K562 (cell line): Measurements from ENCODE around the gene KRTAP10-4. TPM values are rescaled to one million over a fixed set of nuclear protein-coding genes. Genes with fewer than 3 reads are reported as not detected.

ENCODE experiments used
- ATAC-seq: fragments of 200-7000 bp; cut with Tn5 transposase; 3 replicates; pipeline ENCODE4 v1.9.1; 2020; ENCODE audit warnings: moderate library complexity
- BruUV-seq: library from RNA; stranded (reverse); fragments of 400-500 nt; replicated peaks from 2 replicates; lab custom pipeline; 2021; lab: Mats Ljungman, UMichigan
- CTCF ChIA-PET: fragments of 300-600 bp; formaldehyde crosslinking; extraction: SDS; loops from one replicate; lab custom pipeline; 2021; ENCODE audit warnings: low intra/inter-chr PET ratio; lab: Yijun Ruan, JAX
- POLR2A ChIA-PET: fragments of 300-600, 350-650 bp; sonication (Branson Sonifier 250); formaldehyde crosslinking; extraction: SDS; loops from one replicate; lab custom pipeline; 2021; ENCODE audit warnings: antibody characterized with exemption, inconsistent platforms; lab: Yijun Ruan, JAX
- DNase-seq, 4 experiments: peaks; one replicate each; pipeline versions ENCODE4 v3.0.0 to v3.0.0-alpha.2; 2011 to 2018; ENCODE audit warnings: low spot score in 3 of 4, mixed read lengths in 3 of 4; ENCODE audit errors: extremely low read depth in 1 of 4
- FAIRE-seq: peaks from 2 replicates; lab custom pipeline; 2011; peaks lifted over from hg19 to GRCh38; lab: Jason Lieb, UNC
- H2AFZ ChIP-seq: 2 replicates; pipeline ENCODE4 v1.6.0; 2011; ENCODE audit warnings: low read depth, low read length, control low read depth, inconsistent platforms
- H3K27ac ChIP-seq: fragments of 200-600 bp; 3 replicates; pipeline ENCODE4 v1.8.0; 2011; ENCODE audit warnings: low read depth, mild to moderate bottlenecking, control low read depth, inconsistent platforms, low read length, moderate library complexity, mixed read lengths; ENCODE audit errors: extremely low read depth
- H3K27me3 ChIP-seq, 2 experiments: fragments of 300-600 bp in 1 of 2; 2 replicates in 1 of 2; 3 replicates in 1 of 2; pipeline versions ENCODE4 v1.6.0 to v1.8.0; 2011; ENCODE audit warnings: inconsistent platforms in 2 of 2, low read length in 2 of 2, mild to moderate bottlenecking in 1 of 2, mixed read lengths in 1 of 2, moderate library complexity in 1 of 2; ENCODE audit not compliant: control insufficient read depth in 2 of 2, insufficient read depth in 2 of 2
- H3K36me3 ChIP-seq: fragments of 300-600 bp; 3 replicates; pipeline ENCODE4 v1.8.0; 2011; ENCODE audit warnings: mild to moderate bottlenecking, low read length, inconsistent platforms; ENCODE audit not compliant: control insufficient read depth, insufficient read depth
- H3K4me1 ChIP-seq, 2 experiments: fragments of 200-600 bp in 1 of 2; replicated peaks in 1 of 2; 2 replicates in 1 of 2; 3 replicates in 1 of 2; pipeline versions ENCODE4 v1.5.1 to v1.8.0; 2011; ENCODE audit warnings: inconsistent platforms in 2 of 2, low read length in 2 of 2, mild to moderate bottlenecking in 1 of 2, mixed read lengths in 1 of 2, moderate library complexity in 1 of 2; ENCODE audit not compliant: control insufficient read depth in 2 of 2, insufficient read depth in 2 of 2
- H3K4me2 ChIP-seq: 2 replicates; pipeline ENCODE4 v1.6.1; 2011; ENCODE audit warnings: low read length, control low read depth, inconsistent platforms, mixed read lengths; ENCODE audit not compliant: insufficient read depth
- H3K4me3 ChIP-seq: fragments of 200-600 bp; sonication (generic), shearing (Covaris generic); 2 replicates; pipeline ENCODE4 v1.5.1; 2016; ENCODE audit warnings: control low read depth, inconsistent platforms
- H3K79me2 ChIP-seq: fragments of 200-600 bp; 3 replicates; pipeline ENCODE4 v1.8.0; 2011; ENCODE audit warnings: low read length, inconsistent platforms; ENCODE audit not compliant: control insufficient read depth, insufficient read depth
- H3K9ac ChIP-seq, 2 experiments: 2 replicates each; pipeline versions ENCODE4 v1.6.0 to v1.6.1; 2011; ENCODE audit warnings: low read depth in 2 of 2, low read length in 2 of 2, control low read depth in 1 of 2, inconsistent platforms in 1 of 2, mild to moderate bottlenecking in 1 of 2, mixed read lengths in 1 of 2; ENCODE audit not compliant: insufficient read depth in 1 of 2
- H3K9me1 ChIP-seq: one replicate; pipeline ENCODE4 v1.6.0; 2011; ENCODE audit warnings: inconsistent platforms, mild to moderate bottlenecking, low read length, moderate library complexity; ENCODE audit not compliant: control insufficient read depth, insufficient read depth
- H3K9me3 ChIP-seq: replicated peaks from 2 replicates; pipeline ENCODE4 v1.5.1; 2011; ENCODE audit warnings: low read depth, low read length, inconsistent platforms; ENCODE audit not compliant: control insufficient read depth, insufficient read depth
- H4K20me1 ChIP-seq: replicated peaks from 2 replicates; pipeline ENCODE4 v1.6.1; 2011; ENCODE audit warnings: low read length, inconsistent platforms, mixed read lengths; ENCODE audit not compliant: control insufficient read depth, insufficient read depth
- ELF4 ChIP-seq: fragments of 450-650 bp; formaldehyde crosslinking; IDR thresholded peaks from 2 replicates; pipeline ENCODE4 v1.4.0; 2022; ENCODE audit warnings: missing genetic modification characterization
- HLTF ChIP-seq: fragments of 450-650 bp; IDR thresholded peaks from 2 replicates; pipeline ENCODE4 v1.6.1; 2016
- MBD2 ChIP-seq: sonication (generic); IDR thresholded peaks from 2 replicates; pipeline ENCODE4 v1.6.1; 2016; ENCODE audit warnings: low read depth, borderline replicate concordance
- NCOR1 ChIP-seq: fragments of 450-650 bp; IDR thresholded peaks from 2 replicates; pipeline ENCODE4 v1.6.1; 2016; ENCODE audit warnings: mild to moderate bottlenecking, moderate library complexity
- ZFP1 ChIP-seq: fragments of 450-650 bp; formaldehyde crosslinking; IDR thresholded peaks from 2 replicates; pipeline ENCODE4 v1.4.0; 2020; ENCODE audit warnings: mild to moderate bottlenecking, mixed read lengths
- ZNF282 ChIP-seq: sonication (generic); formaldehyde crosslinking; IDR thresholded peaks from 2 replicates; pipeline ENCODE4 v1.8.1; 2023; ENCODE audit warnings: missing genetic modification reagents
- WGBS: fragments of 100-300 bp; shearing (Covaris generic); methylation state at CpG from one replicate; pipeline ENCODE4 v1.1.6; 2016; ENCODE audit warnings: low coverage, mixed read lengths; ENCODE audit not compliant: insufficient coverage; ENCODE audit errors: missing lambda C conversion rate; 5-methylcytosine and 5-hydroxymethylcytosine counted together
- in situ Hi-C: fragments of 300-500 bp; cut with MboI; formaldehyde crosslinking; loops from 4 replicates; pipeline ENCODE4 v1.15.0; 2018; ENCODE audit warnings: inconsistent platforms, mixed read lengths
- intact Hi-C: fragments of 100-400 bp; cut with micrococcal nuclease; formaldehyde crosslinking; loops from 2 replicates; pipeline ENCODE4 v1.14.2; 2022
- polyA plus RNA-seq, 8 experiments: library from polyadenylated mRNA; depleted of rRNA in 4 of 8; stranded (reverse) in 5 of 8; unstranded in 3 of 8; fragments of >200 nt; fragmentation: Nextera tagmentation in 2 of 8; fragmentation: Illumina TruSeq in 1 of 8; extraction: Ambion mirVana in 2 of 8; extraction: Trizol in 1 of 8; gene quantifications; 2 replicates each; pipeline versions ENCODE4 v1.2.1 to v1.2.3, GENCODE V29; 2011 to 2014; ENCODE audit warnings: inconsistent platforms in 1 of 8, missing spikeins in 1 of 8
- total RNA-seq, 7 experiments: library from RNA; depleted of rRNA in 6 of 7; stranded (reverse); fragments of >200 nt in 6 of 7; fragmentation: Illumina TruSeq in 2 of 7; extraction: Trizol in 2 of 7; gene quantifications; 2 replicates each; pipeline versions ENCODE4 v1.2.1 to v1.2.3, GENCODE V29; 2011 to 2021; ENCODE audit warnings: low replicate concordance in 1 of 7
- TF ChIP-seq, protein P1 (sequence below): fragments of 450-650 bp; IDR thresholded peaks from 2 replicates; pipeline ENCODE4 v1.6.1; 2018; ENCODE audit warnings: mild to moderate bottlenecking, low read depth; ENCODE audit not compliant: partially characterized antibody
- TF ChIP-seq, protein P2 (sequence below), 3 experiments: fragments of 200-800 bp in 1 of 3; fragments of 250-450 bp in 1 of 3; fragments of 450-650 bp in 1 of 3; sonication (Bioruptor Pico) in 1 of 3; sonication (Bioruptor generic) in 1 of 3; formaldehyde crosslinking in 1 of 3; IDR thresholded peaks; 2 replicates each; pipeline versions ENCODE4 v1.6.1 to v1.8.0; 2016 to 2022; ENCODE audit warnings: mild to moderate bottlenecking in 2 of 3, missing genetic modification characterization in 2 of 3, missing compliant biosample characterization in 1 of 3, moderate library complexity in 1 of 3
- TF ChIP-seq, protein P3 (sequence below): fragments of 200-800 bp; sonication (Bioruptor generic); IDR thresholded peaks from 2 replicates; pipeline ENCODE4 v1.6.1; 2017; ENCODE audit warnings: missing genetic modification characterization, missing compliant biosample characterization

KRTAP10-4 gene
- total and polyA plus RNA-seq, 9 of the 15 experiments (the other 6 are each of a cell fraction or from before 2014, with no cell fraction given): not detected

DNA sequence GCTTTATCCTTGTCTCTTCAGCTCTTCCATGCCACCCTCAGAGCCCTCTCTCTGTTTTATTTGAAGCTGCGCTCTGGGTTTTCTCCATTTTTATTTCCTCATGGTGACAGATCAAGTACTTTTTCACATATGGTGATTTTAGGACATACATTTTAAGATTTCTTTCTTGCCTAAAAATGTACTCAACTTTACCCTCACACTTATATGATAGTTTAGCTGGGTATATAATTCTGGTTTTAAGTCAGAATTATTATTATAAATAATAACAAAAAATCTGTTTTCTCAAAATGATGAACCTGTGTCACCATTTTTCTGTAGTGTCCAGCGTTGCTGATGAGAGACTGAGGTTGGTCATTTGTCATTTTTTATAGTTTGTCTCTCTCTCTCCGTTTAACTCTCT, 7.6 kb downstream of the KRTAP10-4 start:
- Histone ChIP-seq H2AFZ (no peak overlapping the region), H3K4me1 (no peaks in the 10 kb centered on the region; a peak in 2 of 5 replicates), H3K27me3 (peaks cover 0 to 8% of the 10 kb centered on the region in 2 experiments; a peak in 1 of 5 replicates), H3K36me3 (no peaks in the 10 kb centered on the region), H3K4me3 (no peak overlapping the region), H4K20me1 (no peaks in the 10 kb centered on the region), H3K4me2 (no peak overlapping the region), H3K9me3 (peaks cover 3% of the 10 kb centered on the region), H3K27ac (no peak overlapping the region), H3K79me2 (no peaks in the 10 kb centered on the region), H3K9ac (no peak overlapping the region), H3K9me1 (no peaks in the 10 kb centered on the region)
- no peak for TF ChIP-seq ELF4 (CRISPR knock-in tag)
- no peak for TF ChIP-seq HLTF
- TF ChIP-seq, protein P1, sequence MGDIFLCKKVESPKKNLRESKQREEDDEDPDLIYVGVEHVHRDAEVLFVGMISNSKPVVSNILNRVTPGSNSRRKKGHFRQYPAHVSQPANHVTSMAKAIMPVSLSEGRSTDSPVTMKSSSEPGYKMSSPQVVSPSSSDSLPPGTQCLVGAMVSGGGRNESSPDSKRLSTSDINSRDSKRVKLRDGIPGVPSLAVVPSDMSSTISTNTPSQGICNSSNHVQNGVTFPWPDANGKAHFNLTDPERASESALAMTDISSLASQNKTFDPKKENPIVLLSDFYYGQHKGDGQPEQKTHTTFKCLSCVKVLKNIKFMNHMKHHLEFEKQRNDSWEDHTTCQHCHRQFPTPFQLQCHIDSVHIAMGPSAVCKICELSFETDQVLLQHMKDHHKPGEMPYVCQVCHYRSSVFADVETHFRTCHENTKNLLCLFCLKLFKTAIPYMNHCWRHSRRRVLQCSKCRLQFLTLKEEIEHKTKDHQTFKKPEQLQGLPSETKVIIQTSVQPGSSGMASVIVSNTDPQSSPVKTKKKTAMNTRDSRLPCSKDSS: no peak
- peak; percentile 96 for TF ChIP-seq ZFP1 (CRISPR knock-in tag)
- FAIRE-seq (no peak), DNase-seq (no peak), ATAC-seq (no peak)
- intact Hi-C loops: no loop called here
- no TSS peak for BruUV-seq
- 0% methylated on average over 3 of the region's 3 CpGs for WGBS
- in situ Hi-C loops: no loop called here
- ChIA-PET CTCF (no interaction called here), POLR2A (interaction anchor here (1.4 kb wide), 1 partner anchor 20 kb away, joined by 3 read pairs; no protein-coding TSS in a partner anchor)

DNA sequence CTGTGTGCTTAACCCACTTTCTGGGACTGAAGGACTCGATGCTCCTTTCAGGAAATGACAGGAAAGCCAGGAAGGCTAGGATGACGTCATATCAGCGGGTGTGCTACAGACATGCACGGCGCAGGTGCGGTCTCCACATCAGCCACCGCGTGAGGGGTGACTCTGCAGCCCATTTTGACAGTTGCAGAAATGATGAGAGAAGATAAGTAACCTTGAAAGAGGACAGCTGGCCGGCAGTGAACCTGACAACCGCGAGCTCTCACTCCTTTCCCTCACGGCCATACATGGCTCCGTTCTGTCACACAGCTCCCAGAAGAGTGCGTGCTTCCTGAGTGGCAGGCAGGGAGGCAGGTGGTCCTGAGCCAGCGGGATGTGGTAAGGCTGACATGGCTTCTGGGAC, 8.5 kb downstream of the KRTAP10-4 start:
- Histone ChIP-seq H2AFZ (no peak overlapping the region), H3K4me2 (peak overlapping the region; percentile 51), H3K27me3 (peaks cover 0 to 6% of the 10 kb centered on the region in 2 experiments; a peak in 1 of 5 replicates), H3K4me1 (no peaks in the 10 kb centered on the region; a peak in 2 of 5 replicates), H4K20me1 (no peaks in the 10 kb centered on the region), H3K36me3 (no peaks in the 10 kb centered on the region), H3K9ac (no peak overlapping the region), H3K27ac (no peak overlapping the region), H3K79me2 (no peaks in the 10 kb centered on the region), H3K9me3 (peaks cover 3% of the 10 kb centered on the region), H3K9me1 (no peaks in the 10 kb centered on the region), H3K4me3 (no peak overlapping the region)
- under 1% methylated on average over 15 of the region's 15 CpGs for WGBS
- ChIA-PET CTCF (no interaction called here), POLR2A (interaction anchor here (1.0 to 1.6 kb wide), 2 partner anchors 12 to 15 kb away, joined by 3 to 5 read pairs; no protein-coding TSS in a partner anchor)
- ATAC-seq (no peak), FAIRE-seq (peak; percentile 26), DNase-seq (peak in 2 of 4 experiments; percentile 26 to 28)
- intact Hi-C loops: no loop called here
- BruUV-seq: no TSS peak
- in situ Hi-C loops: no loop called here
- TF ChIP-seq, protein P2, sequence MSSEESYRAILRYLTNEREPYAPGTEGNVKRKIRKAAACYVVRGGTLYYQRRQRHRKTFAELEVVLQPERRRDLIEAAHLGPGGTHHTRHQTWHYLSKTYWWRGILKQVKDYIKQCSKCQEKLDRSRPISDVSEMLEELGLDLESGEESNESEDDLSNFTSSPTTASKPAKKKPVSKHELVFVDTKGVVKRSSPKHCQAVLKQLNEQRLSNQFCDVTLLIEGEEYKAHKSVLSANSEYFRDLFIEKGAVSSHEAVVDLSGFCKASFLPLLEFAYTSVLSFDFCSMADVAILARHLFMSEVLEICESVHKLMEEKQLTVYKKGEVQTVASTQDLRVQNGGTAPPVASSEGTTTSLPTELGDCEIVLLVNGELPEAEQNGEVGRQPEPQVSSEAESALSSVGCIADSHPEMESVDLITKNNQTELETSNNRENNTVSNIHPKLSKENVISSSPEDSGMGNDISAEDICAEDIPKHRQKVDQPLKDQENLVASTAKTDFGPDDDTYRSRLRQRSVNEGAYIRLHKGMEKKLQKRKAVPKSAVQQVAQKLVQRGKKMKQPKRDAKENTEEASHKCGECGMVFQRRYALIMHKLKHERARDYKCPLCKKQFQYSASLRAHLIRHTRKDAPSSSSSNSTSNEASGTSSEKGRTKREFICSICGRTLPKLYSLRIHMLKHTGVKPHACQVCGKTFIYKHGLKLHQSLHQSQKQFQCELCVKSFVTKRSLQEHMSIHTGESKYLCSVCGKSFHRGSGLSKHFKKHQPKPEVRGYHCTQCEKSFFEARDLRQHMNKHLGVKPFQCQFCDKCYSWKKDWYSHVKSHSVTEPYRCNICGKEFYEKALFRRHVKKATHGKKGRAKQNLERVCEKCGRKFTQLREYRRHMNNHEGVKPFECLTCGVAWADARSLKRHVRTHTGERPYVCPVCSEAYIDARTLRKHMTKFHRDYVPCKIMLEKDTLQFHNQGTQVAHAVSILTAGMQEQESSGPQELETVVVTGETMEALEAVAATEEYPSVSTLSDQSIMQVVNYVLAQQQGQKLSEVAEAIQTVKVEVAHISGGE (CRISPR knock-in tag; IDR thresholded peaks at IDR 0.05): no peak
- no peak for TF ChIP-seq ZFP1 (CRISPR knock-in tag)
- no peak for TF ChIP-seq MBD2
- no peak for TF ChIP-seq ZNF282
- TF ChIP-seq, protein P3, sequence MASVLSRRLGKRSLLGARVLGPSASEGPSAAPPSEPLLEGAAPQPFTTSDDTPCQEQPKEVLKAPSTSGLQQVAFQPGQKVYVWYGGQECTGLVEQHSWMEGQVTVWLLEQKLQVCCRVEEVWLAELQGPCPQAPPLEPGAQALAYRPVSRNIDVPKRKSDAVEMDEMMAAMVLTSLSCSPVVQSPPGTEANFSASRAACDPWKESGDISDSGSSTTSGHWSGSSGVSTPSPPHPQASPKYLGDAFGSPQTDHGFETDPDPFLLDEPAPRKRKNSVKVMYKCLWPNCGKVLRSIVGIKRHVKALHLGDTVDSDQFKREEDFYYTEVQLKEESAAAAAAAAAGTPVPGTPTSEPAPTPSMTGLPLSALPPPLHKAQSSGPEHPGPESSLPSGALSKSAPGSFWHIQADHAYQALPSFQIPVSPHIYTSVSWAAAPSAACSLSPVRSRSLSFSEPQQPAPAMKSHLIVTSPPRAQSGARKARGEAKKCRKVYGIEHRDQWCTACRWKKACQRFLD (CRISPR knock-in tag): no peak
- TF ChIP-seq NCOR1: no peak
